ENCODE data around the gene SSB.

GRCh38 chr2:169771612-169772011, 27.1 kb upstream of the SSB start:
- no peak for TF ChIP-seq REST (IDR thresholded peaks at IDR 0.05; ENCODE audit: insufficient read depth in 1 of 2, low read depth in 2 of 2, low read length in 2 of 2)
- no peak for TF ChIP-seq POLR2AphosphoS5 (IDR thresholded peaks at IDR 0.05; ENCODE audit: low read depth, low read length)
- TF ChIP-seq TAF1 (IDR thresholded peaks at IDR 0.05; ENCODE audit: borderline replicate concordance, insufficient read depth, low read length), result no peak
- no peak for TF ChIP-seq SIN3A (IDR thresholded peaks at IDR 0.05; ENCODE audit: borderline replicate concordance, insufficient read depth, low read length)

Data from PFSK-1 (cell line).